ENCODE results near the gene GSTO2. TPM values are rescaled to one million over a fixed set of nuclear protein-coding genes. Genes with fewer than 3 reads are reported as not detected.
A peak's percentile ranks its signal among the peaks of the same experiment; 100 is the strongest.

Gene GSTO2
- total RNA-seq, 4 donors from 2014 or later, result 0.30 to 1.7 (median 1.0) TPM

DNA sequence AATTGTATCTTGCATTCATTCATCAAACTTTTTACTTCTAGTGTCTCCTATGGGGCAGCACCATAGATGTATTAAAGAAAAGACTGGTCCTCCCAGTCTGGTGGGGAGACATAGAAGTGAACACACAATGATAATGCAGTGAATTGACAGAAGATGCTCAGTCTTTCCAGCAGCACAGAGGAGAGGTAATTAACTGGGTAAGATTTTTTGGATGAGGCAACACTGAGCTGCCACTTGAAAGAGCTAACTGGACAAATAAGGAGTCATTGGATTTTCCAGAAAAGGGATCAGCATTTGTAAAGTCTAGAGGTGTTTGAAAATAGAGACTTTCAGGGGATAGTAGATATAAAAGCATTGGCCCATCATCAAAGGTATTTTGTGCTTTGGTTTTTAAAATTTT is 76.5 kb downstream of the GSTO2 start:
- DNase-seq (ENCODE audit: low spot score in 2 of 2), result no peak
- Histone ChIP-seq H3K4me3 (no peak overlapping the region), H3K27ac (no peak overlapping the region), H3K36me3 (no peaks in the 10 kb centered on the region), H3K27me3 (no peaks in the 10 kb centered on the region), H3K4me1 (peaks cover 0 to 15% (median 4%) of the 10 kb centered on the region in 4 donors), H3K9me3 (no peaks in the 10 kb centered on the region)
- TF ChIP-seq POLR2A (IDR thresholded peaks at IDR 0.05) (no peak), EP300 (IDR thresholded peaks at IDR 0.05) (no peak)
- TF ChIP-seq, protein P1, sequence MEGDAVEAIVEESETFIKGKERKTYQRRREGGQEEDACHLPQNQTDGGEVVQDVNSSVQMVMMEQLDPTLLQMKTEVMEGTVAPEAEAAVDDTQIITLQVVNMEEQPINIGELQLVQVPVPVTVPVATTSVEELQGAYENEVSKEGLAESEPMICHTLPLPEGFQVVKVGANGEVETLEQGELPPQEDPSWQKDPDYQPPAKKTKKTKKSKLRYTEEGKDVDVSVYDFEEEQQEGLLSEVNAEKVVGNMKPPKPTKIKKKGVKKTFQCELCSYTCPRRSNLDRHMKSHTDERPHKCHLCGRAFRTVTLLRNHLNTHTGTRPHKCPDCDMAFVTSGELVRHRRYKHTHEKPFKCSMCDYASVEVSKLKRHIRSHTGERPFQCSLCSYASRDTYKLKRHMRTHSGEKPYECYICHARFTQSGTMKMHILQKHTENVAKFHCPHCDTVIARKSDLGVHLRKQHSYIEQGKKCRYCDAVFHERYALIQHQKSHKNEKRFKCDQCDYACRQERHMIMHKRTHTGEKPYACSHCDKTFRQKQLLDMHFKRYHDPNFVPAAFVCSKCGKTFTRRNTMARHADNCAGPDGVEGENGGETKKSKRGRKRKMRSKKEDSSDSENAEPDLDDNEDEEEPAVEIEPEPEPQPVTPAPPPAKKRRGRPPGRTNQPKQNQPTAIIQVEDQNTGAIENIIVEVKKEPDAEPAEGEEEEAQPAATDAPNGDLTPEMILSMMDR (IDR thresholded peaks at IDR 0.05), result no peak

DNA sequence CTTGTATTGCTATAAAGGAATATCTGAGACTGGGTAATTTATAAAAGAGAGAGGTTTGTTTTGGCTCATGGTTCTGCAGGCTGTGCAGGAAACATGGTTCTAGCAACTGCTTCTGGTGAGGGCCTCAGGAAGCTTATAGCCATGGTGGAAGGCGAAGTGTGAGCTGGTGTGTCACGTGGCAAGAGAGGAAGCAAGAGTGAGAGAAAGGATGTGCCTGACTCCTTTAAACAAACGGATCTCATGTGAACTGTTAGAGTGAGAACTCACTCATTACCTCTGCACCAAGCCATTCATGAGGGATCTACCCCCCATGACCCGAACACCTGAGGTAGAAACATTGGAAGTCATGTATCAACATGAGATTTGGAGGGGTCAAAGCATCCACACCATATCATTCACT is 77.0 kb downstream of the GSTO2 start:
- H3K4me1 ChIP-seq, result peaks cover 0 to 11% (median 4%) of the 10 kb centered on the region in 4 donors
- no peaks in the 10 kb centered on the region for H3K27me3 ChIP-seq
- no peaks in the 10 kb centered on the region for H3K36me3 ChIP-seq
- H3K9me3 ChIP-seq, result no peaks in the 10 kb centered on the region
- TF ChIP-seq POLR2A (IDR thresholded peaks at IDR 0.05) (no peak), EP300 (IDR thresholded peaks at IDR 0.05) (no peak)
- TF ChIP-seq, protein P1 (IDR thresholded peaks at IDR 0.05), result no peak
- H3K4me3 ChIP-seq, result no peak overlapping the region
- DNase-seq (ENCODE audit: low spot score in 2 of 2), result no peak
- H3K27ac ChIP-seq, result no peak overlapping the region
- 72% methylated on average over 4 of the region's 4 CpGs for WGBS, 2 donors

DNA sequence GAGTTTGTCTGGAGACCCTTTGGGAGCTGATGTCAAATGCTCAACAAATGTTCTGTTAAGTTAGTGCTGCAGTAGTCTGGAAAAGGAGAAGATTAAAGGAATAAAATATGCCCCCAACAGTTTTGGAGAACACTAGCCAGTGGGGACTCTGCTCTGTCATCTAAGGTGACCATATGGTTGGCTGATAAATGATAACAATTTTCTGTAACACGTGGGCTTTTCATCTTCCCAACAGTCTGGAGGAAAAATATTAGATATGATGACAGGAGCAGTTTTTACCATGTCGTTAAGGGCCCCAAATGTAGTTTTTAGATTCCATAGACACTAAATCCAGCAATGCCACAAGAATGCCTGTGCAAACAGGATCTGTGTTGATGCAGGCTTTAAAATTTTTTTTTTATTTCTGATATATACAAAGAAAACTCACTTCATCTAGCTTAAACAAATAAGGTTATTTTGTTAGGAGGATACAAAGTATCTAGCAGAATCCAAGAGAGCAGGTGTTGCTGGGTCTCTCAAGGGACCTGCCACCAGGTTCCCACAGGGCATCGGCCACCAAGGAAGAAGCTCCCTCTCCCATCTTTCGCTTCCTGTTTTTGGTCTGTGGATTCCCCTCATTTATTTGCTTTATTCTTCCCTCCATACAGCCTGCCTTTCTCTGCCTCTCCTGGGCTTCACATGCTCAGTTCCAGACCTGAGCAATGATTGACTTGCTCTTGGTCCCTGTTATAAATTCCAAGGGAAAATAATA is 78.5 kb downstream of the GSTO2 start:
- Histone ChIP-seq H3K27me3 (no peaks in the 10 kb centered on the region), H3K27ac (no peak overlapping the region), H3K36me3 (no peaks in the 10 kb centered on the region), H3K9me3 (no peaks in the 10 kb centered on the region), H3K4me1 (peaks cover 0 to 15% (median 6%) of the 10 kb centered on the region in 4 donors), H3K4me3 (no peak overlapping the region)
- 73 to 83% methylated on average over 4 of the region's 4 CpGs for WGBS, 2 donors
- TF ChIP-seq EP300 (IDR thresholded peaks at IDR 0.05) (no peak), POLR2A (IDR thresholded peaks at IDR 0.05) (no peak)
- TF ChIP-seq, protein P1 (IDR thresholded peaks at IDR 0.05), result no peak
- no peak for DNase-seq (ENCODE audit: low spot score in 2 of 2)

DNA sequence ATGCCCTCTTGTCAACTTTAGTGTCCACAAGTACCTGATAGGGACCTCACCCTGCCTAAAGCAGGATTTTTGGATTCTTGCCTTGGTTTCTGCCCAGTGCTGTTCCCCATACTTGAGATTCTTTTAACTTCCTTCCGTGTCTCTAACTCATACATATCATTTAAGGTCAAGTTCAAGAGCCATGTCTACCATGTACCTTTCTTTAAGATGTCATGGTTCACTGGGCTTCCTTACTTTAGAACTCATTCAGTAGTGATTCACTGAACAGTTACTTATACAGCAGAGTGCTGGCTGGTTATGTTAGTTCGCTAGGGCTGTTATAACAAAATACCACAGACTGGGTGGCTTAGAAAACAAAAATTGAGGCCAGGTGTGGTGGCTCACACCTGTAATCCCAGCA is 79.6 kb downstream of the GSTO2 start:
- H3K4me1 ChIP-seq, result peaks cover 0 to 26% (median 8%) of the 10 kb centered on the region in 4 donors
- DNase-seq (ENCODE audit: low spot score in 2 of 2), result no peak
- H3K9me3 ChIP-seq, result no peaks in the 10 kb centered on the region
- no peaks in the 10 kb centered on the region for H3K27me3 ChIP-seq
- TF ChIP-seq EP300 (IDR thresholded peaks at IDR 0.05), result no peak
- no peak for TF ChIP-seq POLR2A (IDR thresholded peaks at IDR 0.05)
- TF ChIP-seq, protein P1 (IDR thresholded peaks at IDR 0.05), result no peak
- H3K4me3 ChIP-seq, result no peak overlapping the region
- no peaks in the 10 kb centered on the region for H3K36me3 ChIP-seq
- WGBS, 2 donors, result 76 to 86% methylated on average over 2 of the region's 2 CpGs
- H3K27ac ChIP-seq, result peak overlapping the region in 1 of 4 donors; percentile 41

DNA sequence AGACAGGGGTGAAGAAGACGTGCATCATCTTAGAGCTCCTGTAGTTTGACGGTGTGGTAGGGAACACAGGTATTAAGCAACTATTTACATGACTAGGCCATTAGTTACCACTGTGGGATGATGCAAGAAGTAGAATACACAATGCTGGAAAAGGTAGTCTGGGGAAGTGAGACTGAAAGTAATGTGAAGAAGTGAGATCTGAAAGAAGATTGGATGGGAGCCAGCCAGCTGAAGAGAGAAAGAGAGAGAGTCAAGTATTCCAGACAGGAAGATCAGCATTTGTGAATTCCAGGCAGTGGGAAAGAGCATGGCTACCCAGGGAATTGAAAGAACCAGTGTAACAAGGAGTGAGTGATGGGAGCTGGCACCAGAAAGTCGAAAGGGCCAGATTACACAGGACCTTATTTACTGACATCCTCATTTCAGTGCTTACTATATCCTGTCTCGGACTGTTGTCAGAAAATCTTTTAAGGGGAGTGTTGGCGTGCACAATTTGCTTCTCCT is 80.7 kb downstream of the GSTO2 start:
- H3K36me3 ChIP-seq, result no peaks in the 10 kb centered on the region
- H3K4me1 ChIP-seq, result peaks cover 0 to 32% (median 10%) of the 10 kb centered on the region in 4 donors
- peak in 1 of 2 donors; percentile 58 for DNase-seq (ENCODE audit: low spot score in 2 of 2)
- H3K9me3 ChIP-seq, result no peaks in the 10 kb centered on the region
- no peaks in the 10 kb centered on the region for H3K27me3 ChIP-seq
- peak overlapping the region in 1 of 4 donors; percentile 19 for H3K4me3 ChIP-seq
- H3K27ac ChIP-seq, result peak overlapping the region in 3 of 4 donors; percentile 41 to 75 (median 60)
- 29 to 33% methylated on average over 5 of the region's 5 CpGs for WGBS, 2 donors
- TF ChIP-seq EP300 (IDR thresholded peaks at IDR 0.05) (peak in 1 of 2 donors; percentile 56), POLR2A (IDR thresholded peaks at IDR 0.05) (no peak)
